Nephron progenitor cell (in vitro differentiated cells): Measurements from ENCODE around the gene CMPK1.
"Not testable (repeated sequence)": the region's sequence is repeated elsewhere in the genome, so short reads cannot be mapped to it uniquely, and the experiment has no call there.

ENCODE experiments used
- DNase-seq: peaks from one replicate; pipeline ENCODE4 v3.0.0; 2021
- H3K27ac Mint-ChIP-seq: 2 replicates; pipeline ENCODE4 v1.8.0; 2021; ENCODE audit warnings: mild to moderate bottlenecking, moderate library complexity, mixed read lengths
- H3K27me3 Mint-ChIP-seq: 2 replicates; pipeline ENCODE4 v1.8.0; 2021; ENCODE audit warnings: mild to moderate bottlenecking, low read depth, mixed read lengths; ENCODE audit not compliant: poor library complexity
- H3K36me3 Mint-ChIP-seq: 2 replicates; pipeline ENCODE4 v1.8.0; 2021; ENCODE audit warnings: low read depth, mixed read lengths
- H3K4me1 Mint-ChIP-seq: 2 replicates; pipeline ENCODE4 v1.8.0; 2021; ENCODE audit warnings: mixed read lengths
- H3K4me3 Mint-ChIP-seq: 2 replicates; pipeline ENCODE4 v1.8.0; 2021; ENCODE audit warnings: mild to moderate bottlenecking, moderate library complexity, mixed read lengths
- H3K9me3 Mint-ChIP-seq: 2 replicates; pipeline ENCODE4 v1.8.0; 2021; ENCODE audit warnings: mild to moderate bottlenecking, moderate library complexity, mixed read lengths
- TF ChIP-seq, protein P1 (sequence below): fragments of 200-600 bp; sonication (generic); IDR thresholded peaks from 2 replicates; pipeline ENCODE4 v1.5.0; 2021; ENCODE audit warnings: antibody characterized with exemption

CMPK1 gene, protein sequence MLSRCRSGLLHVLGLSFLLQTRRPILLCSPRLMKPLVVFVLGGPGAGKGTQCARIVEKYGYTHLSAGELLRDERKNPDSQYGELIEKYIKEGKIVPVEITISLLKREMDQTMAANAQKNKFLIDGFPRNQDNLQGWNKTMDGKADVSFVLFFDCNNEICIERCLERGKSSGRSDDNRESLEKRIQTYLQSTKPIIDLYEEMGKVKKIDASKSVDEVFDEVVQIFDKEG

DNA sequence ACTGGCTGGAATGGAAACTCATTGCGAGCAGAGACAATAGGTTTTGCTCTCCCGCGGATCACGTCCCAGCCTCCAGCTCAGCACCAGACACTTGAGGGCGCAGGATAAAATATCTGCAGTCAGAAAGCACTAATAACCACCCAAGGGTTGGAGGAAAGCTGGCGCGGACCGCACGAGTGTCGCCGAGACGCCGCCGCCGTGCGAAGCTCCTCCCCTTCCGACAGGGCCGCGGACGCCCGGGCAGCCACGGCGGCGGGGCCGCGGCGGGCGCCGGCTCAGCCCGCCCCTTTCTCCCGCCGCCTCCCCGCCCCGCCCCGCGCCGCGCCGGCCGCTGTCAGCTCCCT is at the start of gene CMPK1:
Gene CMPK1, plus strand, starts transcription at position 213 of the 344 bp plus-strand sequence. CDS start 156 bp downstream, outside the sequence.
- TF ChIP-seq, protein P1, sequence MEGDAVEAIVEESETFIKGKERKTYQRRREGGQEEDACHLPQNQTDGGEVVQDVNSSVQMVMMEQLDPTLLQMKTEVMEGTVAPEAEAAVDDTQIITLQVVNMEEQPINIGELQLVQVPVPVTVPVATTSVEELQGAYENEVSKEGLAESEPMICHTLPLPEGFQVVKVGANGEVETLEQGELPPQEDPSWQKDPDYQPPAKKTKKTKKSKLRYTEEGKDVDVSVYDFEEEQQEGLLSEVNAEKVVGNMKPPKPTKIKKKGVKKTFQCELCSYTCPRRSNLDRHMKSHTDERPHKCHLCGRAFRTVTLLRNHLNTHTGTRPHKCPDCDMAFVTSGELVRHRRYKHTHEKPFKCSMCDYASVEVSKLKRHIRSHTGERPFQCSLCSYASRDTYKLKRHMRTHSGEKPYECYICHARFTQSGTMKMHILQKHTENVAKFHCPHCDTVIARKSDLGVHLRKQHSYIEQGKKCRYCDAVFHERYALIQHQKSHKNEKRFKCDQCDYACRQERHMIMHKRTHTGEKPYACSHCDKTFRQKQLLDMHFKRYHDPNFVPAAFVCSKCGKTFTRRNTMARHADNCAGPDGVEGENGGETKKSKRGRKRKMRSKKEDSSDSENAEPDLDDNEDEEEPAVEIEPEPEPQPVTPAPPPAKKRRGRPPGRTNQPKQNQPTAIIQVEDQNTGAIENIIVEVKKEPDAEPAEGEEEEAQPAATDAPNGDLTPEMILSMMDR = no peak
- Mint-ChIP-seq H3K4me3 (peak within 1 kb of the TSS; percentile 95), H3K36me3 (peaks cover 6% of the 10 kb centered on the region), H3K27me3 (peaks cover 8% of the 10 kb centered on the region), H3K4me1 (peaks cover 21% of the 10 kb centered on the region), H3K9me3 (no peaks in the 10 kb centered on the region), H3K27ac (peak within 1 kb of the TSS; percentile 98)
- DNase-seq = peak; percentile 87

DNA sequence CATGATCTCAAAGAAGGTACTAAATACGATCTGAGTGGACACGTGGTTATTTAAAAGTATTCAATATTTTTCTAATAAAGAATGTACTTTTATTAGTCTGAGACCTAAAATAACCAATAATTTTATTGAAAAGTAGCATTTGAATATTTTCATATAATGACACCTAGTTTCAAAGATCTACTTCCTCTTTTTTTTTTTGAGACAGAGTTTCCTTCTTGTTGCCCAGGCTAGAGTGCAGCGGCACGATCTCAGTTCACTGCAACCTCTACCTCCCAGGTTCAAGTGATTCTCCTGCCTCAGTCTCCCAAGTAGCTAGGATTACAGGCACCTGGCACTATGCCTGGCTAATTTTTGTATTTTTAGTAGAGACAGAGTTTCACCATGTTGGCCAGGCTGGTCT is 45.5 kb upstream of the CMPK1 start:
- H3K9me3 Mint-ChIP-seq, H3K4me3 Mint-ChIP-seq, DNase-seq, H3K27ac Mint-ChIP-seq, H3K27me3 Mint-ChIP-seq, H3K4me1 Mint-ChIP-seq: not testable (repeated sequence)
- peaks cover 50% of the 10 kb centered on the region for H3K36me3 Mint-ChIP-seq

DNA sequence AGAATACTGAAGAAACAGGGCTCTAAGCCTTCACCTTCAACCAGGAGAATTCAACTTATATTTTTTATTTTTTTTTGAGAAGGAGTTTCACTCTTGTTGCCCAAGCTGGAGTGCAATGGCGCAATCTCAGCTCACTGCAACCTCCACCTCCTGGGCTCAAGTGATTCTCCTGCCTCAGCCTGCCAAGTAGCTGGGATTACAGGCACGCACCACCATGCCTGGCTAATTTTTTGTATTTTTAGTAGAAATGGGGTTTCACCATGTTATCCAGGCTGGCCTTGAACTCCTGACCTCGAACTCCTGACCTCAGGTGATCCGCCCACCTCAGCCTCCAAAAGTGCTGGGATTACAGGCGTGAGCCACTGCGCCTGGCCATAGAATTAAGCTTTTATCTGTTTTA is 38.7 kb upstream of the CMPK1 start:
- H3K4me1 Mint-ChIP-seq, H3K9me3 Mint-ChIP-seq, H3K27me3 Mint-ChIP-seq, H3K27ac Mint-ChIP-seq, DNase-seq, H3K4me3 Mint-ChIP-seq: not testable (repeated sequence)
- peaks cover 54% of the 10 kb centered on the region for H3K36me3 Mint-ChIP-seq

DNA sequence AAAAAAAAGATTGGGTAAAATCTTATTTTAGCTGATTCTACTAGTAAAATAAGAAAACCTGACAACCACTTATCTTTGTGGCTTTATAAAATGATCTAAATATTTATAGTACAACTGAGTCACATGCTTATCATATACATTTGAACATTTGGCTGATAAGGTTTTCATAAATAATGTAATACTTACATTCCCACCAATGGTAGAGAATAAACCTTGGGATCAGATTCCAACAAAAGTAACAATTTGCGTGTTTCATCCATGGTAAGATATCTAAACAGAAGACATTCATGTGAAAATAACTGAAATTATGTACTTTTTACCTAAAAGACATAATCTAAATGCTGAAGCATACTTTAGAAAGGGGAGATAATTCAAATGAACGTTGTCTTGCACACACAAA is 38.0 kb upstream of the CMPK1 start:
- no peaks in the 10 kb centered on the region for H3K9me3 Mint-ChIP-seq
- no peak for DNase-seq

DNA sequence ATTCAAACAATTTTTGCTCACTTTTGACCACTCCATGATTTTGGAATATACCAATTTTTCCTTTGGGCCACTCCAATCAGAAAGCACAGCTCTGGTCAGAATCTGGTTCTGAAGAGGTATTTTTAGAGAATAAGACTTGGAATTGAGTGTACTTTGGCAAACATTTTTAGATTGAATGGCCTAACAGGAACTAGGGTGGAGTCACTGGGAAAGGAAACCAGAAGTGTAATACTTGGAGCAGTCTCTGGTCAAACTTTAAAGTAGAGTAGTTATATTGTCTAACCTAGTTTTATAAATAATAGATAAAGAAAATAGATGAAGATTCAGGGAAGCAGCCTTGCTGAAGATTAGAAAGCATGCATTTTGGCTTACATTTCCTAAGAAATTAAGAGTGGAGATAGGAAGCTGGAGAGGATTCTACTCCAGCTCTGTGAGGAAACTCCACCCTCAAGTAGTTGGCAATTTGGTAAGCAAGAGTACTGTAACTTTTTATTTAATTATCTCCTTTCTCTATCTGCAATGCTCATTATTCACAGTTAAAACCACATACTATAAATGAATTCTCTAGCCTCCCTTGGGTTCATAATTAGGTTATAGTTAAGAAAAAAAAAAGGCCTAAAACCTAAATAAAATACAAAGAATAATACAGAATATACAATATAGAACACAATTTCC is 35.4 kb upstream of the CMPK1 start:
- Mint-ChIP-seq H3K9me3 (no peaks in the 10 kb centered on the region), H3K4me1 (no peaks in the 10 kb centered on the region), H3K36me3 (peaks cover 54% of the 10 kb centered on the region), H3K27me3 (no peaks in the 10 kb centered on the region), H3K27ac (no peak overlapping the region), H3K4me3 (no peak overlapping the region)
- TF ChIP-seq, protein P1 = no peak
- DNase-seq = no peak

More for the DNA sequence above, 38.0 kb upstream of the CMPK1 start:
- Mint-ChIP-seq H3K36me3 (peaks cover 49% of the 10 kb centered on the region), H3K27me3 (no peaks in the 10 kb centered on the region), H3K4me1 (no peaks in the 10 kb centered on the region), H3K4me3 (no peak overlapping the region), H3K27ac (no peak overlapping the region)
- TF ChIP-seq, protein P1 = no peak

DNA sequence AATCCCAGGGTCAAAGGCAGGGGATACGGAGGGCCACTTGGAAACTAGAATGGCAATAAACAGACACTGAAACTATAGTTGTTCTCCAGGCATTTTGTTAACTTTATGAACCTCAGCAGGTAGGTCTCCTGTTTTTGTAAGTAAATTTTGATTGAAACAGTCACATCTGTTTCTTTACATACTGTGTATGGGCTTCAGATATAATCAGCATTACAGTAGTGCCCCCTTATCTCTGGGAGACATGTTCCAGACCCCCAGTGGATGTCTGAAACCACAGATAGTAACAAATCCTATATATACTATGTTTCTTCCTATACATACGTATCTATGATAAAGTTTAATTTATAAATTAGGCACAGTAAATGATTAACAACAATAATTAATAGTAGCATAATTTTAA is 31.1 kb upstream of the CMPK1 start:
- no peak for DNase-seq
- Mint-ChIP-seq H3K4me3 (no peak overlapping the region), H3K27me3 (no peaks in the 10 kb centered on the region), H3K27ac (no peak overlapping the region), H3K36me3 (peaks cover 60% of the 10 kb centered on the region), H3K4me1 (no peaks in the 10 kb centered on the region), H3K9me3 (no peaks in the 10 kb centered on the region)
- TF ChIP-seq, protein P1 = no peak

DNA sequence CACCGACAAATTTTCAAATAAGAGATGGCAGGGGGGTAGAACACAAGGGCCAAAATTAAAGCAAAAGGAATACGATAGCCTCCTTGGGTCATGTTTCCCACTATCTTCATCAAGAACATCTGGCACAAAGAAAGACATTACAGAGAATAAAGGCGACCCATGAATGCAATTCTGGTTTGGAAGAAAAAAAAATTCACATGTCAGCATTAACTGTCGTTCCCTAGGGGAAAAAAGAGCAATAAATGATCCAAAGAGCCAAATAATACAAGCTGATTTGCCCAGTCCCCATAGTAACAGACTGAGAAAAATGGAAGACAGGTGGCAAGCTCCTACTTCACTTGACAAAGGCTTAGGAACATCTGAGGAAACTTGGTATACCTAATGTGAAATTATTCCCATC is 24.2 kb upstream of the CMPK1 start:
- H3K27me3 Mint-ChIP-seq = no peaks in the 10 kb centered on the region
- DNase-seq = no peak
- H3K36me3 Mint-ChIP-seq = peaks cover 48% of the 10 kb centered on the region
- no peak overlapping the region for H3K4me3 Mint-ChIP-seq
- peaks cover 4% of the 10 kb centered on the region for H3K9me3 Mint-ChIP-seq
- no peak overlapping the region for H3K27ac Mint-ChIP-seq
- TF ChIP-seq, protein P1 = no peak
- H3K4me1 Mint-ChIP-seq = peaks cover 29% of the 10 kb centered on the region
